ENCODE measurements around the gene XYLT2. TPM values are rescaled to one million over a fixed set of nuclear protein-coding genes. Genes with fewer than 3 reads are reported as not detected.

XYLT2 gene
- total and polyA plus RNA-seq, 9 of the 15 experiments (the other 6 are each of a cell fraction or from before 2014, with no cell fraction given): 0.63 to 9.1 (median 4.3) TPM

GRCh38 chr17:50345432-50346312 lies at the start of gene XYLT2 (continued):
- TF ChIP-seq ZNF609 (CRISPR knock-in tag; IDR thresholded peaks at IDR 0.05; ENCODE audit: borderline replicate concordance) (no peak), NRF1 (conservative IDR thresholded peaks at IDR 0.05 in 1 of 2, IDR thresholded peaks at IDR 0.05 in 1 of 2) (peak; percentile 23 to 25; a peak in 2 of 4 replicates), WHSC1 (IDR thresholded peaks at IDR 0.05; ENCODE audit: low read length) (no peak), ZNF695 (CRISPR knock-in tag; IDR thresholded peaks at IDR 0.05) (no peak), SAFB (IDR thresholded peaks at IDR 0.05; ENCODE audit: borderline replicate concordance, low read depth, low read length) (peak; percentile 91), NR2C1 (IDR thresholded peaks at IDR 0.05) (no peak), NR2C1 (tag; IDR thresholded peaks at IDR 0.05) (no peak), POU5F1 (IDR thresholded peaks at IDR 0.05; ENCODE audit: borderline replicate concordance, low read depth, low read length, partially characterized antibody) (no peak), ZNF778 (CRISPR knock-in tag; IDR thresholded peaks at IDR 0.05) (no peak), SP2 (IDR thresholded peaks at IDR 0.05; ENCODE audit: extremely low read depth, low read depth, low read length, poor library complexity, severe bottlenecking) (no peak), NFIX (CRISPR knock-in tag; IDR thresholded peaks at IDR 0.05; ENCODE audit: low read depth) (no peak), NFATC3 (IDR thresholded peaks at IDR 0.05) (no peak), SETDB1 (IDR thresholded peaks at IDR 0.05; ENCODE audit: low read length) (no peak), HDAC1 (IDR thresholded peaks at IDR 0.05) (peak in 1 of 2 experiments; percentile 61; a peak in 1 of 4 replicates), RNF2 (IDR thresholded peaks at IDR 0.05) (no peak), E2F6 (IDR thresholded peaks at IDR 0.05; ENCODE audit: borderline replicate concordance in 1 of 2, extremely low read depth in 1 of 2, insufficient read depth in 1 of 2, insufficient read length in 1 of 2, low read depth in 1 of 2, low read length in 1 of 2, poor library complexity in 1 of 2, severe bottlenecking in 1 of 2) (peak; percentile 79 to 96), SMARCA4 (IDR thresholded peaks at IDR 0.05) (no peak), ZNF165 (CRISPR knock-in tag; IDR thresholded peaks at IDR 0.05; ENCODE audit: borderline replicate concordance) (no peak), KLF6 (CRISPR knock-in tag; IDR thresholded peaks at IDR 0.05; ENCODE audit: borderline replicate concordance) (no peak), ARNT (IDR thresholded peaks at IDR 0.05) (no peak), ZNF740 (CRISPR knock-in tag; IDR thresholded peaks at IDR 0.05) (no peak), ZNF740 (tag; IDR thresholded peaks at IDR 0.05) (no peak)

Data from K562 (cell line).